Loucy (cell line): ENCODE data around the gene RNASE2.
"Not testable (repeated sequence)": the region's sequence is repeated elsewhere in the genome, so short reads cannot be mapped to it uniquely, and the experiment has no call there.

Experiments used
- H2AFZ ChIP-seq: fragments of 200-600 bp; sonication (generic); 2 replicates; pipeline ENCODE4 v1.6.0; 2016; ENCODE audit warnings: antibody characterized with exemption, mild to moderate bottlenecking, low read length, moderate library complexity
- H3F3A ChIP-seq: fragments of 200-600 bp; 2 replicates; pipeline ENCODE4 v1.6.0; 2016; ENCODE audit warnings: antibody characterized with exemption, low read depth, mild to moderate bottlenecking
- H3K27me3 ChIP-seq: fragments of 200-600 bp; sonication (generic); 2 replicates; pipeline ENCODE4 v1.6.1; 2014; ENCODE audit warnings: low read length, mild to moderate bottlenecking; ENCODE audit not compliant: insufficient read depth, poor library complexity, severe bottlenecking
- H3K36me3 ChIP-seq: fragments of 200-600 bp; sonication (generic); 2 replicates; pipeline ENCODE4 v1.6.1; 2016; ENCODE audit warnings: low read length; ENCODE audit not compliant: insufficient read depth
- H3K4me1 ChIP-seq: fragments of 200-600 bp; sonication (generic); 2 replicates; pipeline ENCODE4 v1.5.1; 2014; ENCODE audit warnings: low read length, mild to moderate bottlenecking; ENCODE audit not compliant: insufficient read depth, poor library complexity, severe bottlenecking
- H3K4me2 ChIP-seq: fragments of 200-600 bp; sonication (generic); 2 replicates; pipeline ENCODE4 v1.6.0; 2014; ENCODE audit warnings: antibody characterized with exemption, low read length, low read depth, mild to moderate bottlenecking; ENCODE audit not compliant: poor library complexity, severe bottlenecking
- H3K4me3 ChIP-seq: fragments of 200-600 bp; sonication (generic); 2 replicates; pipeline ENCODE4 v1.5.1; 2014; ENCODE audit warnings: low read length, mild to moderate bottlenecking, mixed read lengths; ENCODE audit not compliant: poor library complexity, severe bottlenecking
- H3K79me2 ChIP-seq: fragments of 200-600 bp; sonication (generic); 2 replicates; pipeline ENCODE4 v1.6.1; 2014; ENCODE audit warnings: low read length; ENCODE audit not compliant: insufficient read depth
- H3K9ac ChIP-seq: fragments of 200-600 bp; sonication (generic); 2 replicates; pipeline ENCODE4 v1.6.0; 2014; ENCODE audit warnings: mild to moderate bottlenecking, low read depth, low read length, moderate library complexity; ENCODE audit not compliant: poor library complexity, severe bottlenecking
- H3K9me2 ChIP-seq: fragments of 200-600 bp; sonication (generic); replicated peaks from 2 replicates; pipeline ENCODE4 v1.6.1; 2016; ENCODE audit warnings: low read depth, low read length, mixed read lengths
- H3K9me3 ChIP-seq: fragments of 200-600 bp; sonication (generic); 2 replicates; pipeline ENCODE4 v1.6.1; 2014; ENCODE audit warnings: mild to moderate bottlenecking, antibody characterized with exemption, low read length, low read depth; ENCODE audit not compliant: insufficient read depth
- H4K20me1 ChIP-seq: fragments of 200-600 bp; sonication (generic); 2 replicates; pipeline ENCODE4 v1.6.0; 2014; ENCODE audit warnings: antibody characterized with exemption, low read length, mild to moderate bottlenecking; ENCODE audit not compliant: insufficient read depth, poor library complexity, severe bottlenecking
- CTCF ChIP-seq: fragments of 200-600 bp; sonication (generic); conservative IDR thresholded peaks from 2 replicates; pipeline ENCODE4 v1.5.1; 2014; ENCODE audit warnings: mild to moderate bottlenecking, antibody characterized with exemption, low read length
- EZH2phosphoT487 ChIP-seq: fragments of 200-600 bp; IDR thresholded peaks from 2 replicates; pipeline ENCODE4 v1.6.1; 2018; ENCODE audit warnings: antibody characterized with exemption, mild to moderate bottlenecking, moderate library complexity, borderline replicate concordance

Gene RNASE2

GRCh38 chr14:20956376-20956976 is 1.2 kb downstream of the RNASE2 start:
- Histone ChIP-seq H2AFZ (no peak overlapping the region), H4K20me1 (no peaks in the 10 kb centered on the region), H3K36me3 (no peaks in the 10 kb centered on the region), H3K9me3 (no peaks in the 10 kb centered on the region), H3K27me3 (no peaks in the 10 kb centered on the region), H3K4me2 (no peak overlapping the region), H3K4me1 (peaks cover 22% of the 10 kb centered on the region), H3F3A (no peaks in the 10 kb centered on the region), H3K9me2 (no peaks in the 10 kb centered on the region), H3K79me2 (no peaks in the 10 kb centered on the region), H3K9ac (no peak overlapping the region), H3K4me3 (no peak overlapping the region)
- TF ChIP-seq CTCF (no peak), EZH2phosphoT487 (no peak)

- H3K4me1 ChIP-seq: peaks cover 25% of the 10 kb centered on the region
- not testable (repeated sequence) for H3K9ac ChIP-seq, H3K4me3 ChIP-seq, H3K4me2 ChIP-seq, H3K36me3 ChIP-seq, H3K9me3 ChIP-seq, H4K20me1 ChIP-seq, H3K9me2 ChIP-seq, H3K79me2 ChIP-seq, H2AFZ ChIP-seq, H3K27me3 ChIP-seq, H3F3A ChIP-seq
Observed at GRCh38 chr14:20958946-20959345, 3.7 kb downstream of the RNASE2 start.

GRCh38 chr14:20969336-20969735 is 14.0 kb downstream of the RNASE2 start:
- H3F3A ChIP-seq: no peaks in the 10 kb centered on the region
- H3K9ac ChIP-seq: no peak overlapping the region
- H3K4me2 ChIP-seq: no peak overlapping the region
- no peaks in the 10 kb centered on the region for H3K36me3 ChIP-seq
- no peaks in the 10 kb centered on the region for H3K27me3 ChIP-seq
- no peak overlapping the region for H3K4me3 ChIP-seq
- TF ChIP-seq CTCF (no peak), EZH2phosphoT487 (no peak)
- H4K20me1 ChIP-seq: no peaks in the 10 kb centered on the region
- H2AFZ ChIP-seq: no peak overlapping the region
- no peaks in the 10 kb centered on the region for H3K9me2 ChIP-seq
- no peaks in the 10 kb centered on the region for H3K9me3 ChIP-seq
- no peaks in the 10 kb centered on the region for H3K4me1 ChIP-seq
- no peaks in the 10 kb centered on the region for H3K79me2 ChIP-seq

- no peaks in the 10 kb centered on the region for H3K4me1 ChIP-seq
- H3K79me2 ChIP-seq: no peaks in the 10 kb centered on the region
- H3K9me3 ChIP-seq: no peaks in the 10 kb centered on the region
- peak overlapping the region; percentile 98 for H2AFZ ChIP-seq
- no peaks in the 10 kb centered on the region for H3F3A ChIP-seq
- no peaks in the 10 kb centered on the region for H3K9me2 ChIP-seq
- TF ChIP-seq EZH2phosphoT487 (no peak), CTCF (no peak)
- H3K27me3 ChIP-seq: no peaks in the 10 kb centered on the region
- H4K20me1 ChIP-seq: no peaks in the 10 kb centered on the region
- H3K9ac ChIP-seq: peak overlapping the region; percentile 75
- no peaks in the 10 kb centered on the region for H3K36me3 ChIP-seq
- peak overlapping the region; percentile 81 for H3K4me2 ChIP-seq
- H3K4me3 ChIP-seq: peak overlapping the region; percentile 79
Observed at GRCh38 chr14:20970647-20970982, 15.3 kb downstream of the RNASE2 start.
